Right lung (tissue), 5 donors: Measurements from ENCODE around the gene AMBRA1. TPM values are rescaled to one million over a fixed set of nuclear protein-coding genes. Genes with fewer than 3 reads are reported as not detected.

Experiments used
- DNase-seq, 2 donors: peaks; one replicate each; pipeline ENCODE4 v3.0.0-alpha.2; 2013
- polyA plus RNA-seq, 5 donors: library from polyadenylated mRNA; unstranded; fragments of 120-200 nt; gene quantifications; one replicate each; pipeline versions ENCODE4 v1.2.1 to v1.2.3, GENCODE V29; 2013; ENCODE audit warnings: inconsistent platforms in 1 of 5, low replicate concordance in 1 of 5; ENCODE audit not compliant: insufficient read length in 5 of 5, insufficient read depth in 1 of 5

AMBRA1 gene
- polyA plus RNA-seq, 5 donors, result 18.6 to 24.3 (median 20.7) TPM

DNA sequence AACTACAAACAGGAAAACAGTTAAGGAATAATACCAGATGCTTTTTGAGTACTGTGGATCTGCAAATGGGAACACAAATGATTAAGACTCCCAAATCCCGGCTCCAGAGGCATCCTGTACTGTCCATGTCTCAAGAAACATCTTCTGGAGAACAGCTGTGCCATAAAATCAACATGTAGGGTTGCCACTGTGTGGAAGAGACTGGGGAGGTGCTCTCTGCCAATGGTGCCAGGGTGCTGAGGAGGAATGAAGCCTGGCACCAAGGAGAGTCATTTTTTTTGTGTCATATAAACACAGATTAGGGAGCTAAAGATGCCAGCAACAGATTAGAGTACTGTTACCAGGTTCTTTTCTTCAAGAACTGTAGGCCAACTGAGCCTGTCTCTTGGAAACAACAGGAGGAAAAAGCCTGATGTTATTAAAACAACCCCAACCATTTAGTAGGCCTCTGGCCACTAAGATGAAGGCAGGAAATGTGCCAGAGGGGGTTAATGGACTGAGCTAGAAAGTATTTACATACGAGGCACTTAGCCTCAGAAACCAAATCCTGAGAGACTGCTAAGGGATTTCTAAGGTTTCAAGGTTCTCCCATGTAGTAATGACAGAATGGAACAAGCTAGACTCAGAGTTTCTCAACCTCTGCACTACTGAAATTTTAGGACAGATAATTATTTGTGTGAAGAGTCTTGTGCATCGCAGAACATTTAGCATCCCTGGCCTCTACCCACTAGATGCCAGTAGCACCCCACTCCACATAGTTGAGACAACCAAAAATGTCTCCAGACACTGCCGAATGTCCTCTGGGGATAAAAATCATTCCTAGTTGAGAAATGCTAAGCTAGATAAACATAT, 147.7 kb downstream of the AMBRA1 start:
- peak; percentile 16 to 20 for DNase-seq

DNA sequence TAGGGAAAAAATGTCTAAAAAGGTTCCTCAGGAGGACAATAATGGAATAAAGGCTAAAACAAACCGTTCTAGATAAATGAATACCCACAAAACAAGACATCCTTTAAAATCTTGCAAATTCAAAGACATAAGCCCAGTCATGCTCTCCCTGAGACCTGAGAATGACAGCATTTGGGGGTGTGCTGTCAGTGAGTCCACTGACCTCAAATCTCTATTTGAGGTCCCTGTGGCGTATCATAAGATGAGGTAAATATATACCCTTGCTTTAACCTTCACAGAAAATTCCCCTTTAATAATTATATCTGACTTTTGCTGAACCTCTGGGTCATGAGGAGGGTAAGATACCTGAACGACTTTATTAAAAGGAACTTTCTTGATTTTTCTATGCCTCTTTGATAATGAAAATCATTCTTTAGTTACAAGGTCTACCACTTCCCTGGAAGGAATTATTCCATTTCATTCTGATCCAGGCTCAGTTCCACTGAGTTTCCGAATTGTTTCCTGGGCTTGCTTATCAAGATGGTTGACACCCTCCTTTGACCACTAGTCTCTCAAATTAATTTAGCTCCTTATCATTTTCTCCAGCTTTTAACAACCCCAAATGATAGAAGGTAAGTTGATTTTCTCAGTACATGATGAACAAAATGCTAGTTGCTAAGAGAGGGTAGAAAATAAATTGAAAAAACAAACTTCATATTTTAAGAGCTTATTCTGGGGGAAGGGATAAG, 148.5 kb downstream of the AMBRA1 start:
- no peak for DNase-seq

DNA sequence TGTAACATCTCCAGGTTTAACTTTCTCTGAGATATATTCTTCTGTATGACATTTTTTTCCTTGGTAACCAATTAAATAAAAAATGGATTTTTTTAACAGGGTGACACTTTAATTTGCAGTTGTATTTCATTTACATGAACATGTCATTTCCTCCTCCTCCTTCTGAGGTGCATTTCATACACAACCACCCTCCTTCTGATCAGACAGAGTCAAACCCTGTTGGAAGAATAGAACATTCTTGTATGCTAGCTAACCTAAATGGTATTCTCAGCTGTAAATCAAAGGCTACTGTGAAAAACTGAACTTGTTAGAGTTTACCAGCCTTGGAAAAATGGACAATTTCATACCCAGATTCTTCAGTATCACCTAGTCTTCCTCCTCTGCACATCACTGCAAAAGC, 149.5 kb downstream of the AMBRA1 start:
- no peak for DNase-seq

DNA sequence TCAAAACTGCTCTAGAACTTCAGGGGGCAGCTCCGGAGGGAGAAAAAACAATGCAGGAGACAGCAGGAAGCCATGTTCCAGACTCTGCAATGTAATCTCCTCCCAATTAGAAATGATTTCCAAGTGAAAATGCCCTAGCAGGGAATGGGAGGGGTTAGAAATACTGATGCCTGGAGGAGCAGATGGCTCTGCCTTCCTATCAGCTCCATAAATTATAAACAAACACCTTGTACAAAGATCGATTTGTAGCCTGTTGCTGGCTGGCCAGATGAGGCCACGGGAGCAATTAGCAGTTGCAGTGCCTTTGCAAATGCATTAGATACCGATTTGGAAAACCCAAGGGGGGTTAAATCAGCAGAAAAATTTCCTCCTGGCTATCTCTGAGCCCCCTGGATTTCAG, 155.6 kb downstream of the AMBRA1 start:
- DNase-seq, result no peak

DNA sequence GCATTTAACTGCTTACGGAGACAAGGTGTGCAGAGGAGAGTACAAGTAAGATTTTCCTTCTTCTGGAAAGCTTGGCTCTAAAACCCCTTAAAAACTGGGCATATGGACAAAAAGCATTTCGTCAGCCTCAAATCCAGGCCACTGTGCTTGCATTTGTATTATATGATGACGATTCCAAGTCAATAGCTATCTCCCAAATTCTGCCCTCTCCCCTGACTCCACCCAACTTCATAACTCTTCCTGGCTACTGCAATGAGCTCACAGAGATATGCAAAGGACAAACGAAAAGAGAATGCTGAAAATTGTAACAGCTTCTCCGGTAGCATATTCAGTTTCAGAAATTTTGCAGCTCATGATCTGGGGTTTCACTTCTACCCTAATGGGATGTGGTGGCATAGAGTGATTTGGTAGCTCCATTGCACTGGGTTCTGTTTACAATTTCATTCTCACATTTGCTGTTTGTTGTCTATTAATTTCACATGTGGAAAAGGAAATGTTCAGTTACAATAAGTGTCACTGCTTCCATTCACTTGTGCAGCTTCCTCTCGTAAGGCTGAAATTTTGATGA, 156.6 kb downstream of the AMBRA1 start:
- DNase-seq, result no peak

DNA sequence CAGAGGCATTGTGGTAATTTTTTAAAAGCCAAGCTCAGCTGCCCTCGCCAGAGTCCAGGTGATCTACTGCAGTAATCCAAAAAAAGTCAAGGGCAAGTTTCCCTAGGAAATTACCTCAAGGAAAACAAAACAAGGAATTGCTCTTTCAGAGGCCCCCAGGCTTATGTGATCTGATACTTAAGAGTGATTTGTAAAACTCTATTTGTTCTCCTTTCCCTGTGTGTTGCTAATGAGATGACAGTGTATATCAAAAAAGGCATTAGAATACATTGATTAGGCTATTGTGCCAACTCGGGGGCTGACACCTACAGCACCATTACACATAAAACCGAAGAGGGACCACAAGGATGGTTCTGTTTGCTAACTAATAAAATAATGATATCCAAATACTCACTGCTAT, 157.7 kb downstream of the AMBRA1 start:
- DNase-seq, result no peak

DNA sequence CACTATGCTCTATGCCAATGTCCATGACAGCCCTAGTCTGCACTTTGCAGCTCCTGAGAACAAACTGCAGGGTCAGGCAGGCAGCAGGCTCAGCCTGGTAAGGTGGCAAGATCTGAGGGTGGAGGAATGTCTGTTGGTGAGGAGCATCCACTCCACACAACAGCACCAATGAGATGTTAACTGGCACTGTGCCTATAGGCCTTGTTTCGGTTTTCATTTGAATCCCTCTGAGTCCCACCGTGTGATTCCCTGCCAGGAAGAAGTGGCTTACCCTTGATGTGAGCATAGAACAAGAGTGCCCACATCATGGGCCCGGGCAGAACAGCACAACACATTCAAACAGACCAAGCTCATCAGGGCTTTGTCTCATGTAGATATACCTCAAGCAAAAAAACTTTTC, 158.1 kb downstream of the AMBRA1 start:
- no peak for DNase-seq

DNA sequence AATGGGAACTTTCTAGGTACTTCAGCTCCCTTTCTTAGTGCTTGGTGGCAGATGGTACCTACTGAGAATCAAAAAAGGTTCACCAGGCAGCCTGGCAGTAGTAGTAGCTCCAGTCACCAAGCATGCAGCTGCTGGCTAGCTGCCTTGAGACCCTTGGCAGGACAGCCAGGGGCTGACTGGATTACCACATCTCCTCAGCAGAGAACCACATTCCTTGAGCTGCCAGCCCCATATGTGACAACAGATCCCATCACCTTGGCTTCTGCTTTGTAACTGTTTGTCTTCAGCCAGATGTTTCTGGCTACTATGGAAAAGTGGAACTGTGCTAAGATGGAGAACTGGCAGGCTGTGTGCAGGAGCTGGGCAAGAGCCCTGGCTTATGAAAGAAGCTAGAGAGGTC, 162.6 kb downstream of the AMBRA1 start:
- DNase-seq, result no peak

DNA sequence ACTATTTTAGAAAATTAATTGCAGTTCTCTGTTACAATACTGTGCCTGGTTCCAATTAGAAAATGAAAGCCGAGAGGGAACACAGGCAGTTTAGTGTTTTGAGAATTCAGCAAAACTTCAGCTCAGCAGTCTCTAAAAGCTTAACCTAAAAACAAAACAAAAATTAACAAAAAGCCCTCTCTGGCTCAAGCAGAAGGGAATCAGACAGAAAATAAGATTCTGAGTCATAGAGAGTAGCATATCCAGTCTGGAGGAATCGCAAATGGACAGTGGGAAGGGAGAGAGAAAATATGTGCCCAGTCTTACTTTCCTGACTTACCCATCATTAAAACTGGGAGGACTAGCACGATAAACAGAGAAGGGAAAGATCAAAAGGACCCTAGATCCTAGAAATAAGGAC, 164.1 kb downstream of the AMBRA1 start:
- no peak for DNase-seq

DNA sequence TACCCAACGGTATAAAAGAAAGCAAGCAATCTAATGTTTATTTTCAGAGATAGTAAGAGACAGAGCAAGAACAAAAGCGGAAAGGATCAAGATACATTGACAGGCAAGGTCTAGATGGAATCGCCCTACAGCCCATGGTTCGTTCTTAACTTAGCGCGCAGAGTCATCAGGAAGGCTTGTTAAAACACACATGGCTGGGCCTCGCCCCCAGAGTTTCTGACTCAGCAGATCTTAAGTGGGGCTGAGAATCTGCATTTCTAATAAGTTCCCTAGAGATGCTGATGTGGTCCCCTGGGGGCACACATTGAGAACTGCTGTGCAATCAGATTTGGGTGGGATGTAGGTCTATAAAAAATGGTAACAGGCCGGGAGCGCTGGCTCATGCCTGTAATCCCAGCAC, 166.5 kb downstream of the AMBRA1 start:
- DNase-seq, result no peak

DNA sequence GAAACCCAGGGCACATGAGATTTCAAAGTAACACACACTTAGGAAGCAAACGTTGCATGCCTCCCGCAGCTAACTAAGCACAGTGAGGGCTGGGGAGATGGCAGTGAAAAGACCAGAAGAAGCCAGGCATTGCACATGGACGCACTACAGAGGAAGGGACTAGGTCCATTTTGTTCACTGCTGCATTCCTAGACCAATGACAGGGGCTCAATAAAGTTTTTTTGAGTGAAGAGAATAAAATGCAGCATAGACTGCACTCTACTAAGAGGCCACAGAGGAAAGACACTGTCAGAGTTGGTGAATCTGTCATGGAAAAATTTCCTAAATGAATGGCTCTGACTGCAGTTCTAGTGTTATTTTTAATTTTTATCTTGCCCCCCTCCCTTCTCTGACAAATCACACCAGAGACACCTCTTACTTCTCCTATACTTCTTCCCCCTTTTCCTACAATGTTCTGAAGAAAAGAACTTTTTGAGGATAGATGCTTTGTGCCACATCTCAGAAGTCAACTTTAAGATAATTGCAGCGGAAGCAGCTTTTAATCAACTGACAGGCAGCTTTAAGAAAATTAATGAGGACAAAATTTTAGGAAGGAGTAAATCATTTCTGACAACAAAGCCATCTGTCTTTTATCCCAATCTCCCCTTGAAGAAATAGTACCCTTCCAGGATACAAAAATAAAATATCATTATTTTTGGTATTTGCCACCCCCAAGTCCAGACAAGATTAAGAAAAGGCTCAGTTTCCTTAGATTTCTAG, 167.4 kb downstream of the AMBRA1 start:
- no peak for DNase-seq

DNA sequence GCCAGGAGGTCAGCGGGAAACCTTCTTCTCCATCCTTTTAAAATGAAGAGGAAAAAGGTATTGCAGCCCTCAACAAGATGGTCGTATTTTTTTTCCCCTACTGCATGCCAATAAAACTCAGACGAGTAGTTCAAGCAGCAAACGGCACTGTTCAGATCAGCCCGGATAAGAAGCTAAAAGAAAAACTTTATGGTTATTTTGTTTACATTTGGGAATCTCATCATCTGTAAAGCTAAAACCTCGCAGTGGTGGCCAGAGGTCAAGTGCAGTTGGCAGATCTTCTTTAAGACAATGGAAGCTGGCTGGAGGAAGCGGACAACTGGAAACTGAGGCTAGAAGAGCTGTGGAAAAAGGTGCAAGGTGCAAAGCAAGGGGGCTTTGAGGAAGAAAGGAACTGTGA, 171.2 kb downstream of the AMBRA1 start:
- DNase-seq, result no peak

DNA sequence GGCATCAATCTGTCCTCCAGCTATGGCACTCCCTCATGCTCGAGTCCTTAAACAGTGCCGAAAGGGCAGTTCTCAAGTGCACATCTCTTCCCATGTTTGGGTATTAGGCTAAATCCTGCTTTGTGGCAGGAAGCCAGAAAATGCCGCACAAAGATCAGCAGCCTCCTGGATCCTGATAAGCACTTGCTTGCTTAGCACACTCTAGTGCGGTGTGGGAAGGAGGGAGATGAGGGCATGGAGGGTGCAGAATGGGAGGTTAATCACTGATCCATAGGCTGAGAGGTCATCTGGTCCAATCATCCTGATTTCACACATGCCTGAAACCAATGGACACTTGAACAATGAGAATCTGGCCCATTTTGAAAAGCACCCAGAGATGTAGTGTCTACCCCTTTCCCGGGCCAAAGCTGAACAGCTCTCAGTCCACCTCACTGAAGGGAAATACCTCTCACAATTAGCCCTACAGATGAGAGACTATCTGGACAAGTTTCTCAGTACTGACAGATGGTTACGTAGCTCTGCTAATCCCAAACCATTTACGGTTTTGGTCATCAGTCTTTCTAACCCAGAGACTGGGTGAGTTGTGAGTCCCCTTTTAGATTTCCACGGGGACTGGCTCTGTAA, 172.5 kb downstream of the AMBRA1 start:
- no peak for DNase-seq

DNA sequence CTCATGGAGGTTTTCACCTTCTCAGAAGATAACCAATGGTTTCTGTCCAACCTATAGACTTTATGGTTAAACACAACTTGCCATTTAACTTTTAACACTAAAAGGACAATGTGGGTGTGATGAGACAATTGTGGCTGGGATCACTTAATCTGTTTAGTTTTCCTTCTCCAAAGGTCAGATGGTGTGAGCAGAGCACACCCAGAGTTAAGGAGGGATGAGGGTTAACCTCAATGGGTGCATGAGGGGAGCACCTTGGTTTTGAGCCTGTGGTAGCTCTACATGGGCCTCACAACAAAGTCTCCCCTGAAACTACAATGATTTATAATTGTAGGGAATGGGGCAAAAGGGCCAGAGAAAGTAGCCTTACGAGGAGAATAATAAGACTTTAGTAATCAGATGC, 173.3 kb downstream of the AMBRA1 start:
- no peak for DNase-seq

DNA sequence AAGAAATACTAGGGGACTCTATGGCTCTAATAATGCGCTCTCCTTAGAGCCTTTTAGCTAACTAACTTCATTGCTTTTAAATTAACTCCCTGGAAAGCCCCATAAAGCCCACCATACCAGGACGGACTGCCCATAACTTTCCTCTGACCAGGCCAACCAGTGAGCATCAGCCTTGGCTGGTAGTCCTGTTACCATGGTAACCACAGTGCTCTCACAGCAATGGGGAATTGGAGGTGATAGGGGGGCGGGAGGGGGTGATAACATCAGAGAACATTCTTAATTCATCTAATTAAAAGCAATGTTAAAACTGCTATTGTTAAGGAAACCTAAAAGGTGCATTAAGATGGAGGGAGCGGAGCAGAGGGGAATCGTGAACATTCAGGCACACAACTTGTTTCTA, 175.1 kb downstream of the AMBRA1 start:
- DNase-seq, result no peak

DNA sequence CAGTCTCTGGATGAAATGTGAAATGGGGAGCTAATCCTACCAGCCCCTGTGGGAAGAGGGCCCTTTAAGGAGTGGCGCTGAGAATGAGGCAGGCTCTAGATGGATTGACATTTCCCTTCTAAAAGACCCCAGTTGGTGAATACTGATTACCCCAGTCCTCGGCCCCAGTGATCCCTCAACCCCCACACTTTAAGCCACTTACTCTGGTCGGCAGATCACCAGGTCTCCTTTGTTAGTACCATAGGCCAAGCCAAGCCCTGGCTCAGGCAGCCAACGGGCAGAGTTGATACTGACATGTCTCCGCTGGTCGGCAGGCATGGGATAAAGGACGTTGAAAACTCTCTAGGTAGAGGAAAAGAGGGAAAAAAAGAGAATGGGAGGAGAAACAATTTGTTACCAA, 176.1 kb downstream of the AMBRA1 start:
- DNase-seq, result no peak

DNA sequence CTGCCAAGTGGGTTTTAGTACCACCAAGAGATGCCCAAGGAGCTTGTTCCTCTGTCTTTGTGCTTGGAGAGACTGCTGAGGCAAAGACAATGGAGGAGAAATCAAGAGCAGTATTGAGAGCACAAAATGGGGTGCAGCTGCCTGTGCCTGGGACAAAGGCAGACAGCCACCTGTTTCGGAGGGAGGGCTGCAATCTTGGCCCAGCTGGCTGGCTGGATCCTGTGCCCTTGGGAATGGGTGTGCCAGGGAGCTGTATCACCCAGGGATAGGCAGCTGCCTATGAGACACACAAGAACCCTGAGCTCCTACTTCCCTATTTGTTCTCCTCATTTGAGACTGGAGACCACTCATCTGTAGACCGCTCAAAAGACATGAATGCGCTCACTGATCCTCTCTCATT, 178.9 kb downstream of the AMBRA1 start:
- no peak for DNase-seq

DNA sequence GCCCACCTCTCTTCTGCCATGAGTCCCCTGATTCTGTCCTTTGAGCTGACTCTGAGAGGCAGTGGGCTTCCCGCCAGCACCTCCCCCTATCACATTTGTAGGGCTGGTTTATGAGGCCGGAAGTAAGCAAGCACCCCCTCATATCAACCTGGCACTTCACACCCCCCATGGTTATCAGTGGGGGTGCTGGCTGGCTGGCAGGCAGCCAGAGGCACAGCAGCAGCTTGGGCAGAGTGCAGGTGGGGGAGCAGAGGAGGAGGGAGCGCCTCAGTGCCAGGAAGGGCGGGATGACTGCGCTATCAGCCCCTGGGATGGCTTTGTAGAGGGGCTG, 179.4 kb downstream of the AMBRA1 start:
- no peak for DNase-seq

DNA sequence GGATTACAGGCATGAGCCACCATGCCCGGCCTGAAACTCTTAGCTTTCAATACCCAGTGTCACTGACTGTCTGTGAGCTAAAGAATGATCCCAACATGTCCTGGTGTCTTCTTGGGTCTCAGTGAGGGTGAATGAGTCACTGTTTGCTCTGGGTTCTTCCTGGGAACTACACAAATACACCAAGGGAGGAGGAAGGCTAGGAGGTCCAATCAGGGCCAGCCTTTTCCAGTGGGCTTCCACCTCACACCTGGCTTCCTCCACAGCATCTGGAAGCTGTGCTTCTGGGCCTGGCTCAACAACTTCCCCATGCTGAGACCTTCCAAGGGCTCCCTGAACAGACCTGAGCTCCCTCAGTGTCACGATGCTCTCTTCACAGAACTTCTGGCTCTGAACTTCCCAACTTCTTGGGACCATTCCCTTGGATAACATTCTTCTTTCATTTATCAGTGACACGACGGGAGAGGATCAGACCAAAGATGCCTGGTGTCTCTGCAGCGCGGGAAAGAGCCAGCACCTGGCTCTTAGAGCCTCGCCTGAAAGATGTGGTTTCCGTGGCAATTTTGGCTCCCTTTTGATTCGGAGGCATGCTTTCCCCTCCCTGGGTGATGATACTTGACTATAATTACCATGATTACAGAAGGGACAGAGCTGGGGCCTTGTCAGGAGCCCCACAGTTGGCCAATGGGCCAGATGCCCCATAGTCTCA, 179.9 kb downstream of the AMBRA1 start:
- DNase-seq, result no peak

DNA sequence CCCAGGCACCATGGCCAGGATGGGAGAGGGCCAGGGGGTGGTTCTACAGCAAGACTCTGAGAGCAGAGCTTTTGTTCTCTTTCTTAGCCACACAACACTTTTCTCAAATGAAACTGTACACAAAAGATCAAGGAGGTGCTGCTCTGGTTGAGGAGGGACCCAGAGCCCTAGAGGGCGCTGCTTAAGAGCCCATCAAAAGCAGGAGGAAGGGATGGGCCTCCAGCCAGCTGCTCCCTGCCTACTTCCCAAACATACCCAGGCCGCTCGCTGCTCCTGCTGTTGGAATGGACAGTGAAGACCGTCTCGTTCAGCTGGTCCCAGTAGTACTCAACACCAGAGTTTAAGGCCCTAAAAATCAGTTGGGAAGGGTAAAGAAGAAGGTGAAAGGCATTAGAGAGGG, 183.8 kb downstream of the AMBRA1 start:
- DNase-seq, result no peak

DNA sequence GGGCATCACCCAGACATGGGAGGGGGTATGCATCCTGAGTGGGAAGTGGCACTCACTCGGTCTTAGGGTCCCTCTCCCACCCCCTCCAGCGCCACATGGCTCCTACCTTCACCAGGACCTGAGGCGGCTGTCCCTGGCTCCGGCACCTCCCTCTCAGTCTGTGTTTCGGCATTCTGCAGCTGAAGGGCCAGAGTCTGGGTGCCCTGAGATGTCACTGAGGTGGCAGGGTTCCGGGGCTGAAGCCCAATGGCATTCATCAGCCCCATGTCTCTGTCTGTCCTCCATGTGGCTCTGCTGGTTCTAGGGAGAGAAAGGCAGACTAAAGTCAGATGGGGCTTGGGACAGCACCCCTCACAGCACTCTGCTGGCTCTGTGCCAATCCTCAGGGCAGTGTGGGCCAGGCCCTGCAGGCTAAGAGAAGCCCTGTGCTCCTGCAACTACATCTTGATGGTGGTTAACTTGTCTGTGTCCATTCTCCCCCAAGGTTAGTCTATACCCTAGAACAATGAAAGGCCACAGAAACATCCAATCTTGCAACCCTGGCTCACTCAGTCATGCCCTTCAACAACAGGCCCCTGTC, 185.3 kb downstream of the AMBRA1 start:
- no peak for DNase-seq
